Erythroblast (primary cell): ENCODE data around the gene RGSL1.

Source experiments
- GATA1 ChIP-seq: IDR thresholded peaks from 2 replicates; pipeline ENCODE4 v1.6.1; 2011; ENCODE audit warnings: low read depth, mild to moderate bottlenecking, control low read depth, low read length, moderate library complexity
- POLR2A ChIP-seq: IDR thresholded peaks from 2 replicates; pipeline ENCODE4 v1.6.1; 2011; ENCODE audit warnings: mild to moderate bottlenecking, low read length

DNA sequence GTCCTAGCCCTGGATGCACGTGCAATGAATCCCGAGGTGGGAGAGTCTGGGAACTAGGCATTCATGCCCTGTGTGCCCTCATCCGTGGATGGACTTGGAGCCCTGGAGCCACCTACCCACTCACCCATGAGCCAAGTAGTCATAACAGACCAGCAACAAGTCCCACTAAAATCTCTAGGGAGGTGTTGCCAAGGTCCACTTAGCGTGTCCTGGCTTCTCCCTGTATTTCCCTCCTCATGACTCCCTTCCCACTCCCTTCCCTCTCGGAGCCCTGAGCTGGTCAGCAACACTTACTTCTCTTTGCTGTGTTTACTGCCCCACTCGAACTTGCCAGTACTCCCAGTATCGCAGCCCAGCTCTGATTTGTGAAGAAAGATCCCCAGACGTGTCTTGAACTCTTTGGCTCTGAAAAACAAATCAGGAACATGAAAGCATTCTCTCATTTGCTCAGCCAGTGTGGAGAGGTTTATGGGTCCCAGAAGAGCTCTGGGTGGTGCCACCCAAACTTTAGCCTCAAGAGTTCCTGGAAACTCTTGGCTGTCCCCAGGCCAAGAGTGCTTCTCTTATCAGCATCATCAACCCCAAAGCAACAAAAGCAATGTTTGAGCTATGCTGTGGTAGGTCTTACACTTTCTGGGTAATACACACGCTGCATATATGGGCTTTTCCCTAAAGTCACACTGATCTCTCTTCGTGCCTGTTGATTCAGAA is 153.1 kb downstream of the RGSL1 start:
- no peak for TF ChIP-seq POLR2A
- TF ChIP-seq GATA1, result no peak
